HepG2 (cell line): Measurements from ENCODE around the gene ZSWIM5. TPM values are rescaled to one million over a fixed set of nuclear protein-coding genes. Genes with fewer than 3 reads are reported as not detected.

Experiments used
- KDM4B ChIP-seq: sonication (generic); formaldehyde crosslinking; IDR thresholded peaks from 2 replicates; pipeline ENCODE4 v1.4.0; 2020; ENCODE audit warnings: missing genetic modification reagents
- MEIS1 ChIP-seq: sonication (generic); formaldehyde crosslinking; IDR thresholded peaks from 2 replicates; pipeline ENCODE4 v1.9.0; 2021; ENCODE audit warnings: mild to moderate bottlenecking, missing genetic modification reagents, moderate library complexity, borderline replicate concordance
- MIER2 ChIP-seq: IDR thresholded peaks from 2 replicates; pipeline ENCODE4 v1.6.1; 2016; ENCODE audit warnings: missing biosample characterization, missing genetic modification reagents
- NFE2L2 ChIP-seq: fragments of 150-350 bp; IDR thresholded peaks from 2 replicates; pipeline ENCODE4 v1.6.1; 2014; ENCODE audit warnings: low read length
- POGZ ChIP-seq: sonication (generic); formaldehyde crosslinking; IDR thresholded peaks from 2 replicates; pipeline ENCODE4 v1.4.0; 2020; ENCODE audit warnings: mild to moderate bottlenecking, missing genetic modification reagents
- SETDB1 ChIP-seq: sonication (generic); formaldehyde crosslinking; IDR thresholded peaks from 2 replicates; pipeline ENCODE4 v1.5.1; 2020; ENCODE audit warnings: missing genetic modification reagents, mild to moderate bottlenecking, borderline replicate concordance
- STAG1 ChIP-seq: sonication (generic); formaldehyde crosslinking; IDR thresholded peaks from 2 replicates; pipeline ENCODE4 v1.4.0; 2020; ENCODE audit warnings: missing genetic modification reagents
- ZBTB38 ChIP-seq: sonication (generic); formaldehyde crosslinking; IDR thresholded peaks from 2 replicates; pipeline ENCODE4 v1.5.1; 2020; ENCODE audit warnings: mild to moderate bottlenecking, missing genetic modification reagents
- ZGPAT ChIP-seq: IDR thresholded peaks from 2 replicates; pipeline ENCODE4 v1.6.1; 2016; ENCODE audit warnings: mild to moderate bottlenecking
- ZNF343 ChIP-seq: sonication (generic); formaldehyde crosslinking; IDR thresholded peaks from 2 replicates; pipeline ENCODE4 v1.4.0; 2020; ENCODE audit warnings: mild to moderate bottlenecking, missing genetic modification reagents
- ZNF543 ChIP-seq: sonication (generic); formaldehyde crosslinking; IDR thresholded peaks from 2 replicates; pipeline ENCODE4 v1.4.0; 2020; ENCODE audit warnings: mild to moderate bottlenecking, missing genetic modification reagents
- polyA plus RNA-seq, 8 experiments: library from polyadenylated mRNA; depleted of rRNA in 3 of 8; stranded (reverse) in 7 of 8; unstranded in 1 of 8; fragments of >200 nt; fragmentation: Illumina TruSeq in 4 of 8; extraction: Trizol in 4 of 8; gene quantifications; 2 replicates each; pipeline versions ENCODE4 v1.2.1 to v1.2.3, GENCODE V29; 2011 to 2016; ENCODE audit warnings: low read depth in 4 of 8, missing spikeins in 1 of 8, mixed read lengths in 1 of 8; ENCODE audit not compliant: insufficient read depth in 1 of 8
- total RNA-seq, 5 experiments: library from RNA; depleted of rRNA; stranded (reverse); fragments of >200 nt; fragmentation: Illumina TruSeq; extraction: Trizol; gene quantifications; 2 replicates each; pipeline ENCODE4 v1.2.3, GENCODE V29; 2016; ENCODE audit warnings: low read depth in 1 of 5
- TF ChIP-seq, protein P1 (sequence below): conservative IDR thresholded peaks from 2 replicates; pipeline ENCODE4 v1.6.1; 2018; ENCODE audit warnings: missing genetic modification reagents
- TF ChIP-seq, protein P2 (sequence below): sonication (generic); formaldehyde crosslinking; IDR thresholded peaks from 2 replicates; pipeline ENCODE4 v1.8.0; 2023; ENCODE audit warnings: mild to moderate bottlenecking, missing genetic modification reagents

The ZSWIM5 gene
- total and polyA plus RNA-seq, 2 of the 13 experiments (the other 11 are each of a cell fraction or from before 2014, with no cell fraction given) = 11.0 to 20.6 TPM

GRCh38 chr1:45089711-45090110, 116.7 kb downstream of the ZSWIM5 start (continued):
- TF ChIP-seq, protein P1, sequence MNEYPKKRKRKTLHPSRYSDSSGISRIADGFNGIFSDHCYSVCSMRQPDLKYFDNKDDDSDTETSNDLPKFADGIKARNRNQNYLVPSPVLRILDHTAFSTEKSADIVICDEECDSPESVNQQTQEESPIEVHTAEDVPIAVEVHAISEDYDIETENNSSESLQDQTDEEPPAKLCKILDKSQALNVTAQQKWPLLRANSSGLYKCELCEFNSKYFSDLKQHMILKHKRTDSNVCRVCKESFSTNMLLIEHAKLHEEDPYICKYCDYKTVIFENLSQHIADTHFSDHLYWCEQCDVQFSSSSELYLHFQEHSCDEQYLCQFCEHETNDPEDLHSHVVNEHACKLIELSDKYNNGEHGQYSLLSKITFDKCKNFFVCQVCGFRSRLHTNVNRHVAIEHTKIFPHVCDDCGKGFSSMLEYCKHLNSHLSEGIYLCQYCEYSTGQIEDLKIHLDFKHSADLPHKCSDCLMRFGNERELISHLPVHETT (CRISPR knock-in tag) = no peak
- TF ChIP-seq KDM4B = no peak
- no peak for TF ChIP-seq ZNF343 (CRISPR knock-in tag)
- TF ChIP-seq SETDB1 (CRISPR knock-in tag) = no peak
- no peak for TF ChIP-seq MEIS1
- TF ChIP-seq, protein P2, sequence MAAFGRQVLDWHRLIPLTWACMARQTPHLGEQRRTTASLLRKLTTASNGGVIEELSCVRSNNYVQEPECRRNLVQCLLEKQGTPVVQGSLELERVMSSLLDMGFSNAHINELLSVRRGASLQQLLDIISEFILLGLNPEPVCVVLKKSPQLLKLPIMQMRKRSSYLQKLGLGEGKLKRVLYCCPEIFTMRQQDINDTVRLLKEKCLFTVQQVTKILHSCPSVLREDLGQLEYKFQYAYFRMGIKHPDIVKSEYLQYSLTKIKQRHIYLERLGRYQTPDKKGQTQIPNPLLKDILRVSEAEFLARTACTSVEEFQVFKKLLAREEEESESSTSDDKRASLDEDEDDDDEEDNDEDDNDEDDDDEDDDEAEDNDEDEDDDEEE (CRISPR knock-in tag) = no peak
- TF ChIP-seq STAG1 (CRISPR knock-in tag) = no peak
- TF ChIP-seq NFE2L2 = no peak
- TF ChIP-seq ZBTB38 (CRISPR knock-in tag) = no peak
- no peak for TF ChIP-seq ZGPAT (CRISPR knock-in tag)
- no peak for TF ChIP-seq POGZ
- no peak for TF ChIP-seq MIER2 (CRISPR knock-in tag)
- TF ChIP-seq ZNF543 = no peak
